Right renal cortex interstitium (tissue), 3 donors: ENCODE results near the gene PTPRT. TPM values are rescaled to one million over a fixed set of nuclear protein-coding genes. Genes with fewer than 3 reads are reported as not detected.

Source experiments
- DNase-seq, 3 donors: peaks; one replicate each; pipeline ENCODE4 v3.0.0-alpha.2; 2013; ENCODE audit warnings: low read depth in 3 of 3, low spot score in 2 of 3
- polyA plus RNA-seq, 3 donors: library from polyadenylated mRNA; unstranded; fragments of 120-200 nt; gene quantifications; one replicate each; pipeline ENCODE4 v1.2.1, GENCODE V29; 2013; ENCODE audit not compliant: insufficient read length in 3 of 3

The PTPRT gene
- polyA plus RNA-seq, 3 donors, result 0.33 to 1.4 (median 1.0) TPM

- no peak for DNase-seq
These were observed 325.6 kb downstream of the PTPRT start for GRCh38 chr20:42864116-42864515.

DNA sequence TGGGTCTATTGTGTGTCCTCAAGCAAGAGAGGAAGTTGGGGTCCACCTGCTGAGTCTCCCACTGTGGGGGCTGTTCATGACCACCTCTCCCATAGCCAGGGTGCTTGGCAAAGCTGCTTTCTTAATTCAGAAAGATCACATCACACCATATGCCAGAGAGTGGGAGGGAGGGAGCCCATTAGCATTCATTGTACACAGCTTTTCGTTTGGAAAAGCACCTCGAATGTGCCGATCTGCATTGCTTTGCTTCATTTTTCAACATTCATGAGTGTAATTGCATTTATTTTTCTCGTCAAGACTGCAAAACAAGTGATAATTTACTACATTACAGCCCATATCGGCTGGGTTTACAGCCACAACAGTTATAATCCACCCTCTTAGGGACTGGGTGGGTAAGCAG is 327.3 kb downstream of the PTPRT start:
- DNase-seq, result no peak

DNA sequence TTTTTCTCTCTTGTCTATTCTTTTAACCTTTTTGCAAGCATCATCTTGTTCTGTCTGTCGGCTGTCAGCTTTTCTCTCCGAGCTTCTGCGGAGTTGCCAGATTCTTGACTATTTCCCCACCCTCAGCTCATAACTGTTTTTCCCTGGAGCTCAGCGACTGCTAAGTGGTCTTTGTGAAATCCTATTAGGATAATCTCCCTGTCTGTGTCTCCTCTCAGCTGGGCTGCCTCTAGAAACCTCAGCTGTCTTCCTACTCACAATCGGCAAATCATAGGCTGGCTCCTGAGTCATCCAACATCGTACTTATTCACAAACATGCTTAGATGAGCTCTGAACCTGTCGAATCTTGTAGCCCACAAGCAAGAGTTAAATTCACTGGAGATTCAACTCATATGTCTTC is 332.3 kb downstream of the PTPRT start:
- DNase-seq, result no peak

DNA sequence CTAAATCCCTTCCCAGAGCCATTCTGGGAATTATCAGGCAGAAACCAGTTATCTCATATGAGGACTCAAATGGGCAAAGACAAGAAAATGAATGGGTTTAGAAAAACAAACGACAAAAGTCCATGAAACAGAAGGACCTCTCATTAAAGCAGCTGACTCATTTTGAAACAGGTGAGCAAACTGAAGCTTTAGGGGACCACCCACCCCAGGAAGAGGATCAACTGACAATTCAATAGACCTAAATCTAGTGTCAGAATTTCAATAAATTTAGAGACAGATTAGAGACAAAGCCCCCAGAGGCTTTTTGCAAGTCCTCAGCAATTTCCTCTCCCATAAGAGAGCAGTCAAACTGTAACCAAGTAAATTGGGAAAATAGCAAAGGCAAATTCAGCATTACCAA is 333.8 kb downstream of the PTPRT start:
- no peak for DNase-seq

- no peak for DNase-seq
These were observed 337.0 kb downstream of the PTPRT start for GRCh38 chr20:42852691-42853090.

- no peak for DNase-seq
These were observed 342.8 kb downstream of the PTPRT start for GRCh38 chr20:42846784-42847490.

GRCh38 chr20:42844751-42845150 is 345.0 kb downstream of the PTPRT start:
- no peak for DNase-seq

- no peak for DNase-seq
These were observed 352.2 kb downstream of the PTPRT start for GRCh38 chr20:42837456-42837855.

DNA sequence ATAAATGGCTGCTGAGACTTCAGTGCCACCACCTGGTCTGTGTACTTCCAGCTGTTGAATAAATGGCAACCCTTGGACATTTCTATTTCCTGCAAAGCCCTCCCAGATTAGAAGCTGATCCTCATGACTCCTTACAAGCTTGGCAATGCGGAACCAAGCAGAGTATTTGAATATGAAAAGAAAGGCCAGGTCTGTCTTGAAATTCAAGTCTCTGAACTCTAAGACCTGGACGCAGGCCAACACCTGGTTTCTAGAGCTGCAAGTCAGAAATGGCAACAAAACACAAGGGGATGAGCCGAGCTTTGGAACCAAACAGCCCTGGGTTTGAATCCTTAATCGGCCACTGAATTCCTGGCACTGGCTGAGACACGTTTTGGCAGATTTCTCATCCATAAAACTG is 353.4 kb downstream of the PTPRT start:
- peak in 1 of 3 donors; percentile 10 for DNase-seq

GRCh38 chr20:42807876-42808275 is 381.8 kb downstream of the PTPRT start:
- no peak for DNase-seq

DNA sequence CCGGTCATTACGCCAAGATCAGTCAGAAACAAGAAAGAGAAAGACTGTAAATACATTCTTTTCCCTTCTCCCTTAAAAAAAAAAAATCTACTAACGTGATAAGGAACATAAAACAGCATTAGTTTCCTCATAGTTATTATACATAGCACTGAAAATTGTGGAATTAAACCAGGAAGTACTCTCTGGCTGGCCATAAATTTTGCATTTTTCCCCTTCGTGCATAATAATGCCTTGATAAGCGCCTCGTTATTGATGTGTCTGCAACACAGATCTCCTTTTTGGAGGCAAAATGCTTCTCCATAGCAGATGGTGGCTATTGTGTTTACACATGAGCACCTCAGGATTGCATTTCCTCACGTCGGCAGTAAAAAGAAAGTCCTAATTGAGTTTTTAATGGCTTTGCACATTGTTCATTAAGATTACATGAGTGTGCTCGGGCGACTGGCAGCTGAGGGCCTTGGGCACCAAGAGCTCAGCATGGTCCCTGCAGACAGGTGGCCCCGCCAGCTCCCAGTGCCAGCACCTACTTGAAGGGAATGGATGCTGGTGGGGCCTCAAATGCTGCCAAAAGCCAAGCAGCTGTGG is 394.5 kb downstream of the PTPRT start:
- no peak for DNase-seq

GRCh38 chr20:42792052-42792451 is 397.7 kb downstream of the PTPRT start:
- no peak for DNase-seq

- no peak for DNase-seq
These were observed 399.6 kb downstream of the PTPRT start for GRCh38 chr20:42790111-42790510.

DNA sequence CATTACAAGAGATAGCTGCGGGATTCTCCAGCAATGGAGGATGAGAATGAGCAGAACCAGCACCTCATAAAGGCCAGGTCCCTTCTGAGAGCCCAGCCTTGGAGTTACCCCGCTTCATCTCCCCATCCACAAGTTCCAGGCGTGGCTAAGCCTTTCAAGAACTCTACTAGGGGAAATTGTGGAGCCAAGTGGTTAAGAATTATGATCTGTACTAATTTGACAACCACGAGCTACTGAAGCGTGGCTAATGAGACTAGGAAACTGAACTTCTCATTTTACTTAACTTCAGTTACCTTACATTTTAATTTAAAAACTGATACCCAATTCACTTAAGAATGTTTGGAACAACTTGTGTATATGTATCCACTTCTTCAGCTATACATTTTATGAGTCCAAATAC is 401.0 kb downstream of the PTPRT start:
- no peak for DNase-seq

- no peak for DNase-seq
These were observed 404.7 kb downstream of the PTPRT start for GRCh38 chr20:42785041-42785440.

DNA sequence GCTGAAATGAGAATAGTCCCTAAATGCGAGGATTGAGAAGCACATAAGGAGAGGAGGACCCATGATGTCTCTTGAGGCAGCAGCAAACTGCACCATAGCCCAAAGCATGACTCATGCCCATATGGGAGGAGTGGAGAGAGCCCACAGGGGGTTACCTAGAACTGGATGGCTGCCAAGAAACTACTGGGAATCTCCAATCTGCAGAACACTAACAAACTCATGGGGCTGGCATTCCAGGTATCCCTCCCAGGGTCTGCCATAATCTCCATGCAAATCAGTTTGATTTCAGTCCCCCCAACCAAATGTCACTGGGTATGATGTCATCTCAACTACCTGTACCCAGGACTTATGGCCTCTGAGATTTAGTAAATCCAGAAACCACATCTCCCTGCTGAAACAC is 410.5 kb downstream of the PTPRT start:
- no peak for DNase-seq

DNA sequence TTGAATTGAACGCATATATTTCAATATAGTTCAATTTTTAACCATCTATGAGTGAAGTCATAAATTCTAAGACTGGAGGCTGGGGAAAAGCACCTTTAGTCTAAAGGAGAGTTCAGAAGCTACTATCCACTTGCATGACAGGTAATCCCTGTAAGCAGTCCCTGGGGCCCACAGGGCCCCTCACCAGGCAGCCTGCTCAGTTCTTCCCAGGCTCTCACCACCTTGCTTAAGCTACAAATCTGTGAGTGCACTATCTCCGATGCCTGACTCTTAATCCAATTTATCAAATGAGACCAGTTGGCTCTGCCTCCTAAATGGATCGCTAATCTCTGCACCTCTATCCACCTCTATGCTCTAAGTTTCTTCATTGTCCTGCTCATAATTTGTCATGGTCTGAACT is 413.8 kb downstream of the PTPRT start:
- no peak for DNase-seq

DNA sequence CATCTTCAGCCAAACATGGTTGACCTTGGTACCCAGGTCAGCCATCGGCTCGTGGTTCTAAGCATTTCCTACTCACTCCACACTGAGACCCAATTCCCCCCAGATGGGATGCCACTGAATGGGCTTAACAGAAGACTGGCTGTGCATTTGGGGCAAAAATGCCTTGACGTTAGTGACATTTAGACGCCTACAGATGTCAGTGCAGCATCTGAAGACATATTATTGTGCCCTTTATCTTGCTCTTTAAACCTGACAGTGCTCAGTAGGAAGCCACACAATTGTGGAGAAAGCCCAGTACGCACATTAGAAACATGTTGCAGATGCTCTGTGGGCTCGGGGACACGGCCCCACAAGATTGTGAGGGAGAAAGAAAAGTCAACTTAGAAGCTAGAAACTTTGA is 414.7 kb downstream of the PTPRT start:
- DNase-seq, result no peak

GRCh38 chr20:42763015-42763414 is 426.7 kb downstream of the PTPRT start:
- no peak for DNase-seq

DNA sequence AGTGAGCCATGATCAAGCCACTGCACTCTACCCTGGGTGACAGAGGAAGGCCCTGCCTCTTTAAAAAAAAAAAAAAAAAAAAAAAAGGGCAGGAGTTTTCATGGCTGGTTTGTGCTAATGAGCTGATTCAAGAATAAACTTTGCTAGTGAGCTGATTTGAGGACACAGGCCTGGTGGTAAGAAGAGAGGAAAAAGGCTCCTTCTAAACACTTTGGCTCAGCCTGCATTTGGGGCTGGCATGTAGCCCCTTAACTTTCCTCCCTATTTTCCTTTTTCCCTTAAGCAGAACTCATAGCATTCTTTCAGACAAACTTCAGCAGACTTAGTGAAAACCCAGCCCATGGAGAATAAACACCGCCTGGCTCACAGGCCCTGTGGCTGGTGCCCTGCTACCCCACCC is 432.7 kb downstream of the PTPRT start:
- DNase-seq, result no peak

DNA sequence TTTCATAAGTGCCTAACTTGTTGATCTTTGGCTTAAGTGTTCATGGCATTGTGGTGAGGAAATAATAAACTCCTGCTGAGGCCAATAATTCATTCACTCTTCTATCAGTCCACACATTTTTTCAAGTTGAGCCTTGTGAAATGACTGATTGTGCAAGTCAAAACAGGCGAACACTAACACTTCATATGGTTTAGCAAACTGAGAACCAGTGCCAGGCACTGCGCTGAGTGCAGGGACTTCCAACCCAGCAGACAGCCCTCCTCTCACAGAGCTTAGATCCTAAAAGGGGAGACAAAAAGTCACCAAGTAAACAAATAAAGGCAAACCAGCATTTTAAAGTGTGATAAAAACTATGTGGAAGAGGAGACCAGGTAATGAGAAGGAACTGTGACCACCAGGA is 435.0 kb downstream of the PTPRT start:
- DNase-seq, result no peak

- no peak for DNase-seq
These were observed 437.1 kb downstream of the PTPRT start for GRCh38 chr20:42752620-42753019.

- DNase-seq, result peak in 1 of 3 donors; percentile 15
These were observed 440.1 kb downstream of the PTPRT start for GRCh38 chr20:42749556-42749955.
